Placental epithelial cell (primary cell): ENCODE results near the gene ZNF578. TPM values are rescaled to one million over a fixed set of nuclear protein-coding genes. Genes with fewer than 3 reads are reported as not detected.

ENCODE experiments used
- total RNA-seq: library from RNA; depleted of rRNA; stranded (reverse); fragments of >200 nt; gene quantifications from 2 replicates; pipeline ENCODE4 v1.2.3, GENCODE V29; 2012

Gene ZNF578
- total RNA-seq, result 3.4 and 6.3 TPM in 2 replicates

GRCh38 chr19:52453324-52454094, at the start of gene ZNF578:
TSS of gene ZNF578 (plus strand) at chr19:52453553. CDS start at chr19:52501846, 48,293 bp downstream.

GRCh38 chr19:52428937-52429336, 24.4 kb upstream of the ZNF578 start, which contains the start of gene ZNF534:
TSS of gene ZNF534 (plus strand) at chr19:52429148. CDS start at chr19:52431475, 2,327 bp downstream.

GRCh38 chr19:52527134-52527955, 74.0 kb downstream of the ZNF578 start, which contains the start of gene ZNF808:
TSS of gene ZNF808 (plus strand) at chr19:52527668. CDS start at chr19:52543285, 15,617 bp downstream.

Other genes with a start within 250 kb of the ZNF578 start
- 13.2 and 16.1 TPM in 2 replicates for gene ZNF766, start 184.0 kb upstream of the ZNF578 start, total RNA-seq
- 8.2 and 11.4 TPM in 2 replicates for gene ZNF480, start 156.4 kb upstream of the ZNF578 start, total RNA-seq
- gene ZNF610, start 117.3 kb upstream of the ZNF578 start, total RNA-seq, result 0.98 and 3.5 TPM in 2 replicates
- gene ZNF880, start 83.6 kb upstream of the ZNF578 start, total RNA-seq, result 29.0 and 35.3 TPM in 2 replicates
- gene ZNF528, start 55.7 kb upstream of the ZNF578 start, total RNA-seq, result 21.6 and 25.1 TPM in 2 replicates
- gene ZNF534, start 24.4 kb upstream of the ZNF578 start, total RNA-seq, result not detected in 2 replicates
- 17.8 and 20.4 TPM in 2 replicates for gene ZNF808, start 74.1 kb downstream of the ZNF578 start, total RNA-seq
- gene ZNF701, start 116.7 kb downstream of the ZNF578 start, total RNA-seq, result 17.7 and 17.8 TPM in 2 replicates
- 48.3 and 110 TPM in 2 replicates for gene ZNF83, start 184.8 kb downstream of the ZNF578 start, total RNA-seq